Neuronal stem cell (in vitro differentiated cells): Measurements from ENCODE around the gene ZBTB20.

Experiments used
- DNase-seq: peaks from one replicate; pipeline ENCODE4 v3.0.0-alpha.2; 2013; ENCODE audit warnings: low spot score
- H2AFZ ChIP-seq: one replicate; pipeline ENCODE4 v1.6.1; 2013; ENCODE audit warnings: mild to moderate bottlenecking, low read length, inconsistent platforms
- H2AK5ac ChIP-seq: 2 replicates; pipeline ENCODE4 v1.6.1; 2013; ENCODE audit warnings: low read depth, mild to moderate bottlenecking, inconsistent platforms, low read length, moderate library complexity, mixed read lengths
- H2BK120ac ChIP-seq: 2 replicates; pipeline ENCODE4 v1.6.1; 2013; ENCODE audit warnings: low read depth, mild to moderate bottlenecking, inconsistent platforms, low read length, moderate library complexity, mixed read lengths
- H2BK12ac ChIP-seq: one replicate; pipeline ENCODE4 v1.6.1; 2013; ENCODE audit warnings: low read length, inconsistent platforms
- H2BK15ac ChIP-seq: 2 replicates; pipeline ENCODE4 v1.6.1; 2013; ENCODE audit warnings: mild to moderate bottlenecking, low read length, inconsistent platforms, mixed read lengths
- H2BK5ac ChIP-seq: one replicate; pipeline ENCODE4 v1.6.1; 2013; ENCODE audit warnings: inconsistent platforms, mild to moderate bottlenecking, low read length, moderate library complexity
- H3K14ac ChIP-seq: one replicate; pipeline ENCODE4 v1.6.1; 2013; ENCODE audit warnings: low read length, inconsistent platforms
- H3K18ac ChIP-seq: 2 replicates; pipeline ENCODE4 v1.6.1; 2013; ENCODE audit warnings: low read length, inconsistent platforms
- H3K23ac ChIP-seq: 2 replicates; pipeline ENCODE4 v1.6.1; 2013; ENCODE audit warnings: low read depth, mild to moderate bottlenecking, mixed read lengths, low read length, inconsistent platforms; ENCODE audit not compliant: poor library complexity
- H3K27ac ChIP-seq: replicated peaks from 3 replicates; pipeline ENCODE4 v1.5.1; 2013; ENCODE audit warnings: low read length, inconsistent platforms
- H3K27me3 ChIP-seq, 3 experiments: 2 replicates each; pipeline ENCODE4 v1.6.1; 2013; ENCODE audit warnings: low read length in 3 of 3, mild to moderate bottlenecking in 2 of 3, inconsistent platforms in 1 of 3, low read depth in 1 of 3, mixed read lengths in 1 of 3, moderate library complexity in 1 of 3; ENCODE audit not compliant: control insufficient read depth in 3 of 3, insufficient read depth in 3 of 3
- H3K36me3 ChIP-seq, 2 donors: replicated peaks in 1 of 2; 2 replicates each; pipeline ENCODE4 v1.6.1; 2013; ENCODE audit warnings: low read length in 2 of 2; ENCODE audit not compliant: control insufficient read depth in 2 of 2, insufficient read depth in 2 of 2
- H3K4ac ChIP-seq: 2 replicates; pipeline ENCODE4 v1.6.1; 2013; ENCODE audit warnings: inconsistent platforms, mild to moderate bottlenecking, low read length, moderate library complexity
- H3K4me1 ChIP-seq, 2 donors: 1 replicate in 1 of 2; 2 replicates in 1 of 2; pipeline ENCODE4 v1.6.1; 2013; ENCODE audit warnings: low read length in 2 of 2, low read depth in 1 of 2; ENCODE audit not compliant: control insufficient read depth in 2 of 2, insufficient read depth in 1 of 2
- H3K4me2 ChIP-seq: one replicate; pipeline ENCODE4 v1.6.1; 2013; ENCODE audit warnings: mild to moderate bottlenecking, low read length, inconsistent platforms; ENCODE audit not compliant: insufficient read depth, poor library complexity, severe bottlenecking
- H3K4me3 ChIP-seq, 2 donors: 2 replicates each; pipeline ENCODE4 v1.5.1; 2013; ENCODE audit warnings: low read length in 2 of 2, mild to moderate bottlenecking in 2 of 2, inconsistent platforms in 1 of 2, moderate library complexity in 1 of 2
- H3K79me1 ChIP-seq: one replicate; pipeline ENCODE4 v1.6.1; 2013; ENCODE audit warnings: low read depth, mild to moderate bottlenecking, inconsistent platforms, low read length, moderate library complexity
- H3K9ac ChIP-seq: one replicate; pipeline ENCODE4 v1.6.1; 2013; ENCODE audit warnings: mild to moderate bottlenecking, low read depth, low read length, inconsistent platforms; ENCODE audit not compliant: poor library complexity
- H3K9me3 ChIP-seq, 2 donors: replicated peaks in 1 of 2; 2 replicates each; pipeline versions ENCODE3 to v1.6.1; 2013; ENCODE audit warnings: low read length in 2 of 2, mild to moderate bottlenecking in 2 of 2, inconsistent platforms in 1 of 2, low read depth in 1 of 2, mixed read lengths in 1 of 2, moderate library complexity in 1 of 2; ENCODE audit not compliant: control insufficient read depth in 2 of 2, insufficient read depth in 1 of 2
- H4K8ac ChIP-seq: one replicate; pipeline ENCODE4 v1.6.1; 2013; ENCODE audit warnings: low read depth, mild to moderate bottlenecking, inconsistent platforms, low read length, moderate library complexity
- H4K91ac ChIP-seq: one replicate; pipeline ENCODE4 v1.6.1; 2013; ENCODE audit warnings: low read length, low read depth, mild to moderate bottlenecking, inconsistent platforms; ENCODE audit not compliant: poor library complexity
- WGBS, 2 donors: extraction: QIAGEN DNeasy Blood & Tissue Kit; methylation state at CpG; one replicate each; pipeline ENCODE4 v1.1.7; 2013; ENCODE audit warnings: missing lambda C conversion rate in 2 of 2, mixed read lengths in 1 of 2; ENCODE audit not compliant: insufficient read length in 2 of 2, insufficient replicate concordance in 1 of 2; ENCODE audit errors: extremely low coverage in 2 of 2; 5-methylcytosine and 5-hydroxymethylcytosine counted together

Gene ZBTB20

GRCh38 chr3:114877378-114878113, 269.5 kb downstream of the ZBTB20 start:
- H3K9me3 ChIP-seq, result peaks cover 0 to 4% of the 10 kb centered on the region in 2 donors
- H2BK15ac ChIP-seq, result no peak overlapping the region
- H3K23ac ChIP-seq, result no peak overlapping the region
- no peak overlapping the region for H3K4me3 ChIP-seq
- H3K79me1 ChIP-seq, result no peaks in the 10 kb centered on the region
- no peaks in the 10 kb centered on the region for H3K27me3 ChIP-seq
- no peaks in the 10 kb centered on the region for H3K36me3 ChIP-seq
- no peak overlapping the region for H3K9ac ChIP-seq
- peaks cover 1 to 35% of the 10 kb centered on the region in 2 donors for H3K4me1 ChIP-seq
- no peak overlapping the region for H2BK120ac ChIP-seq
- H3K14ac ChIP-seq, result no peak overlapping the region
- no peak overlapping the region for H3K27ac ChIP-seq
- H2AK5ac ChIP-seq, result no peak overlapping the region
- H2BK5ac ChIP-seq, result no peak overlapping the region
- DNase-seq, result no peak
- no peak overlapping the region for H3K18ac ChIP-seq
- H3K4me2 ChIP-seq, result no peak overlapping the region
- no peak overlapping the region for H3K4ac ChIP-seq
- no peak overlapping the region for H4K91ac ChIP-seq
- WGBS, 2 donors, result no CpG with 5 or more reads among the region's 2 CpGs
- H2AFZ ChIP-seq, result no peak overlapping the region
- no peak overlapping the region for H2BK12ac ChIP-seq
- no peak overlapping the region for H4K8ac ChIP-seq

GRCh38 chr3:114874522-114874971, 272.5 kb downstream of the ZBTB20 start:
- no peak overlapping the region for H3K4me2 ChIP-seq
- no peak overlapping the region for H2AFZ ChIP-seq
- peaks cover 0 to 26% of the 10 kb centered on the region in 2 donors for H3K4me1 ChIP-seq
- no peak overlapping the region for H4K91ac ChIP-seq
- no CpG with 5 or more reads among the region's 3 CpGs for WGBS, 2 donors
- no peak for DNase-seq
- H3K14ac ChIP-seq, result no peak overlapping the region
- no peaks in the 10 kb centered on the region for H3K79me1 ChIP-seq
- no peak overlapping the region for H3K9ac ChIP-seq
- H3K23ac ChIP-seq, result no peak overlapping the region
- H2AK5ac ChIP-seq, result no peak overlapping the region
- H3K36me3 ChIP-seq, result no peaks in the 10 kb centered on the region
- H2BK12ac ChIP-seq, result no peak overlapping the region
- peaks cover 0 to 4% of the 10 kb centered on the region in 2 donors for H3K9me3 ChIP-seq
- no peak overlapping the region for H4K8ac ChIP-seq
- no peak overlapping the region for H3K18ac ChIP-seq
- H2BK120ac ChIP-seq, result no peak overlapping the region
- no peak overlapping the region for H2BK5ac ChIP-seq
- no peak overlapping the region for H3K4ac ChIP-seq
- no peak overlapping the region for H3K4me3 ChIP-seq
- no peak overlapping the region for H2BK15ac ChIP-seq
- H3K27me3 ChIP-seq, result no peaks in the 10 kb centered on the region
- no peak overlapping the region for H3K27ac ChIP-seq

- Histone ChIP-seq H3K23ac (no peak overlapping the region), H3K4me3 (no peak overlapping the region), H3K79me1 (no peaks in the 10 kb centered on the region), H3K27me3 (no peaks in the 10 kb centered on the region), H3K18ac (no peak overlapping the region), H2BK12ac (no peak overlapping the region), H3K27ac (no peak overlapping the region), H3K9me3 (peaks cover 0 to 4% of the 10 kb centered on the region in 2 donors), H3K14ac (no peak overlapping the region), H2BK5ac (no peak overlapping the region), H2BK15ac (no peak overlapping the region), H4K8ac (no peak overlapping the region), H3K9ac (no peak overlapping the region), H3K4me1 (peaks cover 0 to 17% of the 10 kb centered on the region in 2 donors), H3K36me3 (no peaks in the 10 kb centered on the region), H2AFZ (no peak overlapping the region), H4K91ac (no peak overlapping the region), H2BK120ac (no peak overlapping the region), H3K4me2 (no peak overlapping the region), H2AK5ac (no peak overlapping the region), H3K4ac (no peak overlapping the region)
- no CpG with 5 or more reads among the region's 1 CpG for WGBS, 2 donors
- no peak for DNase-seq
These were observed 273.5 kb downstream of the ZBTB20 start for GRCh38 chr3:114873591-114873990.

GRCh38 chr3:114872588-114872987, 274.5 kb downstream of the ZBTB20 start:
- H3K18ac ChIP-seq, result no peak overlapping the region
- no CpG with 5 or more reads among the region's 1 CpG for WGBS, 2 donors
- H3K27ac ChIP-seq, result no peak overlapping the region
- no peak overlapping the region for H2BK12ac ChIP-seq
- no peak overlapping the region for H2AFZ ChIP-seq
- H2BK15ac ChIP-seq, result no peak overlapping the region
- no peak overlapping the region for H3K4me3 ChIP-seq
- no peak overlapping the region for H2AK5ac ChIP-seq
- no peaks in the 10 kb centered on the region for H3K79me1 ChIP-seq
- H3K4me2 ChIP-seq, result no peak overlapping the region
- no peaks in the 10 kb centered on the region for H3K27me3 ChIP-seq
- H4K8ac ChIP-seq, result no peak overlapping the region
- peaks cover 0 to 4% of the 10 kb centered on the region in 2 donors for H3K9me3 ChIP-seq
- no peaks in the 10 kb centered on the region for H3K36me3 ChIP-seq
- DNase-seq, result no peak
- peaks cover 0 to 7% of the 10 kb centered on the region in 2 donors for H3K4me1 ChIP-seq
- H4K91ac ChIP-seq, result no peak overlapping the region
- no peak overlapping the region for H2BK5ac ChIP-seq
- H3K9ac ChIP-seq, result no peak overlapping the region
- H2BK120ac ChIP-seq, result no peak overlapping the region
- H3K14ac ChIP-seq, result no peak overlapping the region
- H3K23ac ChIP-seq, result no peak overlapping the region
- no peak overlapping the region for H3K4ac ChIP-seq
